GM19467 (cell line): ENCODE data around the gene SOX5.
"Not testable (repeated sequence)": the region's sequence is repeated elsewhere in the genome, so short reads cannot be mapped to it uniquely, and the experiment has no call there.

Source experiments
- ATAC-seq: cut with Tn5 transposase; IDR thresholded peaks from one replicate; pipeline ENCODE4 v1.9.1; 2021; ENCODE audit warnings: mild to moderate bottlenecking, moderate library complexity; ENCODE audit not compliant: unreplicated experiment

The SOX5 gene

GRCh38 chr12:23763724-23764123, 185.7 kb downstream of the SOX5 start:
- no peak for ATAC-seq

GRCh38 chr12:23760495-23760894, 189.0 kb downstream of the SOX5 start:
- ATAC-seq: no peak

GRCh38 chr12:23758608-23759007, 190.9 kb downstream of the SOX5 start:
- ATAC-seq: no peak

DNA sequence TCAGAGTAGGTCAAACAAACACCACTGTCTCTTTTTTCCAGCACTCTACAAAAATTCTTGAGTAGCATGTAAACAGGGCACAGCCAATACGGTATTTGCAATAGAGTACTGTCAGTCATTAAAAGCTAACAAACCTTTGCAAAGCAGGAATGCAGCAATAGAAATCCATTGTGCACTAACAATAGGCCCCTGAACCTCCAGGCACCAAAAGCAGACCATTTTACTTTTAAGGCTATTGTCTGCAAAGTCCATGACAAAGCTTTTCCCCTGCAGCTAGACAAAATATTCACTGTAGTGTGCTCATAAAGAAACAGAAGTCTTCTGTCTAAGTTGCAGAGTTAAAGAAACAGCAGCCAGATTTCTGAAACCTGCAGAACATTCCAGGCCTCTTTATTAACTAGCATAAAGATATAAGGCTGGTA, 191.9 kb downstream of the SOX5 start:
- ATAC-seq: no peak

DNA sequence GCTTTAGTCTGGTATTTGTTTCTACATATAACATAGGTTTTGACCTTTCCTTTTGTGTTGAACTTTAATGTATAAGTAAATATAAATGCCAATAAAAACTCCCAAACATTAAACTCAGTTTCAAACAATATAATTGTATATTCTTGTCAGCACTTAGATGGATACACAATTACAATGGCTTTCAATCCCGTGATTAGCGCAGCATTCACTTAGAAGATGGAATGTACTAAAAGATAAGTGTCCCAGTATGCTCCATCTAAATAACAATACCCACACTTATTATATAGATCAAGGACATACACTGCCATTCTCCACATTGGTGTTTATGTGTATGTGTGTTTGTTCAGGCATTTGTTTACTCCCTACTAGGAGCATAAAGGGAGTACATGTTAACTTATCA, 193.1 kb downstream of the SOX5 start:
- no peak for ATAC-seq

DNA sequence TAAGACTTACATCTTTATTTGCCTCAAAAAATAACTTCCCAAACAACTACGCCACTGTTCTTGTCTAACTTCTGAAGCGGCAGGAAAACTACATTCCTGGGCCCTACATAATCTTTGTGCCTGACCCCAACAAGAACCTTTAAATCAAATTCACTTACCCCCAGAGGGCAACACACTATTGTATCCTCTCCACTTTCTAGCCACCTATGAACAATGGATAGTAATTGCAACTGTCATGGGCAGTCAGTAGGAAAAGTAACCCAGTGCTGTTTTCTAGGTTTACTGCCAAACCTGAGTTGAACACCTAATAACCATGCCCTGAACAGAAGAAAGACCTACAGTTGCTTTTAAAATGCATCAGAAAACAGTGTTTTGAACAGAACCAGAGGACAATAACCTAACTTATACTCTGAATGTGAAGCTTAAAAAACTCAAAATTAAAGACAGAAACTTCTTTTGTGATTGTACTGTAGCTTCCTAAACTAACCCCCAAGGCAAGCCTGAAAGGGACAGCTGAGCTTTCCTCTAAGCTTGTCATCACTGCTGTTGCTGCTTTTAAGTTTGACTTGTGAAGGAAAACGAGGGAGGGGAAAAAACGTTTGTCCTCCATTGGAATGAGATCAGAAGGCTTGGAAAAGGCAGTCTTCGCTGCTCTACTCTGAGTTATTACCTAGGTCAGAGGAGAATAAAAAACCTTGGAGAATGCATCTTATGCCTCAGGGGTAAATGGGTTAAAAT, 195.7 kb downstream of the SOX5 start:
- no peak for ATAC-seq

DNA sequence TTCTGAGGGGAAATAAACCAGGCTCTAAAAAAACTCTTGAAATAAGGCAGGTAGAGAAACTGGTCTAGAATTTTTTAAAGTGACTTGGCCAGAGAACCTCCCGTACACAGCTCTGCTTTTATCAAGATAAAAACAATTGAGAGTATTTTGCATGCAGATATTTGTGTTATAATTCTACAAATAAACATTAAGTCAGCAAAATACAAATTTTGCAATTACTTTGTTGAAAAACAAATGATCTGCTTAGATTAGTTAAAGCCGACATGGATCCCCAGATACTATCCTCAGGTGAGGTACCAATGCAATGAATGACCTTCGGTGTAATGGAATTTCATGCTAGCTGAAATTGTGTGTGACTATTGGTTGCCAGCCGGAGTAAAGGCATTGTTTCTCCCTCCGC, 197.2 kb downstream of the SOX5 start:
- no peak for ATAC-seq

- no peak for ATAC-seq
Observed at GRCh38 chr12:23751641-23752040, 197.8 kb downstream of the SOX5 start.

GRCh38 chr12:23750923-23751322, 198.5 kb downstream of the SOX5 start:
- ATAC-seq: no peak

- no peak for ATAC-seq
Observed at GRCh38 chr12:23744696-23745095, 204.8 kb downstream of the SOX5 start.

DNA sequence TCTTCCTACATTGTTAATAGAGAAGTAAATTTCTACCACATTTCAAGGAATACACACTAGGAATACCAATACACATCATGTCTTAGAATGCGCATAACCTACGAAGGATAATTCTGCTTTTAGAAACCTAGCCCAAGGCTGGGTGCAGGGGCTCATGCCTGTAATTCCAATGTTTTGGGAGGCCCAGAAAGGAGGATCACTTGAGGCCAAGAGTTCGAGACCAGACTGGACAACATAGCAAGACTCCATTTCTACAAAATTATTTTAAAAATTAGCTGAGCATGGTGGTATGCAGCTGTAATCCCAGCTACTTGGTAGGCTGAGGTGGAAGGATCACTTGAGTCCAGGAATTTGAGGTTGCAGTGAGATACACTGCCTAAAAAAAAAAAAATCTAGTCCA, 206.9 kb downstream of the SOX5 start:
- ATAC-seq: no peak

- no peak for ATAC-seq
Observed at GRCh38 chr12:23731493-23731892, 218.0 kb downstream of the SOX5 start.

DNA sequence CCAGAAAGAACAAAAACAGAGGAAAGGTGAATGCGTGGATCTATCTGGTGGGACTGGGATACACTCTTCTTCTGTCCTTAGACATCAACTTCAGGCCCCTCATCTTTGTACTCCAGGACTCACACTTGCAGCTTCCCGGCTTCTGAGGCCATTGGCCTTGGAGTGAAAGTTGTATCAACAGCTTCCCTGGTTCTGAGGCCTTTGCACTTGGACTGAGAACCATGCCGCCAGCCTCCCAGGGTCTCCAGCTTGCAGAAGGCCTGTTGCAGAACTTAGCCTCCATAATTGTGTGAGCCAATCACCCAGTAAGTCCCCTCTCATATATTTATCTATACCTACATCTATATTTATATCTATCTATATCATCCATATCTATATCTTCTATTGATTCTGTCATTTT, 218.4 kb downstream of the SOX5 start:
- ATAC-seq: no peak

DNA sequence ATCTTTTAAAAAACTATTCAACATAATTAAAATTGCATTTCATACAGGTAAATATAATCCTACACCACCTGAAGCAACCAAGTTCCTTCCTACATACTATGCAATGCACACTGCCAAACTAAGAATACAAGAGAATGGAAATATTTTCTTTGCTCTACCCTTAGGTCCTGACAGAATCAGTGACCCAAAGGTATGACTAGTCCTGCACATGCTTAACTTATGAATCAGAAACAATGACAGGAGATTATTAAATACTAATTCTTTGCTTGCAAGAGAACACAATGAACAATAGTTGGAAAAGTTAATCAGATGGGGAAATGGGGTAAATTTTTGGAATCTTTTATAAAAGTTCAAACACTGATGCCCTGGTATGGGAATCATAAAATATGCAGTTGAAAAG, 220.1 kb downstream of the SOX5 start:
- no peak for ATAC-seq

DNA sequence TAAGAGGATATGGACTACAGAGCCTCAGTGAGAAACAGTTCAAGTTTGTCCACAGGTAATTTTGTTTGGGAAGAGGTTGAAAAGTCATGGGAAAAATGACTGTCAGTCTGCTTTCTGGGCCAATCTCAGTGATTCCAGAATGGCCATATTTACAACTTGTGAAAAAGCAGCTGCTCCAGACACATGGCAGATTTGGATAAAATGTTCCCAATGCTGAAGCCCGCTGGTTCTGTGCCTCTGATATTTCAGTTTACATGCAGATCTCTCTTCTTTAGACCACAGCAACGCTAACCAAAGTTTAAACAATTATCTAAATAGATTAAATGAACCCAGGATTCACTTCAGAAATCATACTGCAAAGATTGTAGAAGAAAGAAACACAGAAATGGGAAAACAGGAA, 222.8 kb downstream of the SOX5 start:
- ATAC-seq: no peak

GRCh38 chr12:23722655-23723054, 226.8 kb downstream of the SOX5 start:
- no peak for ATAC-seq

DNA sequence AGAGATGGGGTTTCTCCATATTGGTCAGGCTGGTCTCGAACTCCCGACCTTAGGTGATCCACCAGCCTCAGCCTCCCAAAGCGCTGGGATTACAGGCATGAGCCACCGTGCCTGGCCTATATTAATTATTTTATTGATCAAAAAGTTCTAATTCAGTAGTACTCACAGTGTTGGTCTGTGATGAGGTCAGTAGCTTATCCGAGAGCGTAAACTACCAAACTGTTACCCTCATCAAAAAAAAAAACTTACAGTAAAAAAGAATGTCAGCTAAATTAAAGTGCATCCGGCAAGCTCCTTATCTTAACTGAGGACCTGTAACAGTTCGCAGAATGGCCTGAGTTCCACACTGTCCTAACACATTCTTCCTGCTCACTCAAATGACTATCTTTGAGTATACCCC, 228.2 kb downstream of the SOX5 start:
- ATAC-seq: no peak

DNA sequence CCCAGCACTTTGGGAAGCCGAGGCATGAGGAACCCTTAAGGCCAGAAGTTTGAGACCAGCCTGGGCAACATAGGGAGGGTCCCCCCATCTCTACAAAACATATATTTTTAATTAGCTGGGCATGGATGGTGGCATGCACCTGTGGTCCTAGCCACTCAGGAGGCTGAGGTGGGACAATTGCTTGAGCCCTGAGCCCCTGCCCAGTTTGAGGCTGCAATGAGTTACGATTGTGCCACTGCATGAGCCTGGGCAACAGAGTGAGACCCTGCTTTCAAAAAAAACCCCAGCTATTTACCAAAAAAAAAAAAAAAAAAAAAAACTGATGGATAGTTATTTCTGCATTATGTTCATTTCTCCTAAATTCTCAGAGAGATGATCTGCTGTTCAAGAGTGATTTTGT, 230.0 kb downstream of the SOX5 start:
- no peak for ATAC-seq

GRCh38 chr12:23710361-23710760, 239.1 kb downstream of the SOX5 start:
- not testable (repeated sequence) for ATAC-seq

DNA sequence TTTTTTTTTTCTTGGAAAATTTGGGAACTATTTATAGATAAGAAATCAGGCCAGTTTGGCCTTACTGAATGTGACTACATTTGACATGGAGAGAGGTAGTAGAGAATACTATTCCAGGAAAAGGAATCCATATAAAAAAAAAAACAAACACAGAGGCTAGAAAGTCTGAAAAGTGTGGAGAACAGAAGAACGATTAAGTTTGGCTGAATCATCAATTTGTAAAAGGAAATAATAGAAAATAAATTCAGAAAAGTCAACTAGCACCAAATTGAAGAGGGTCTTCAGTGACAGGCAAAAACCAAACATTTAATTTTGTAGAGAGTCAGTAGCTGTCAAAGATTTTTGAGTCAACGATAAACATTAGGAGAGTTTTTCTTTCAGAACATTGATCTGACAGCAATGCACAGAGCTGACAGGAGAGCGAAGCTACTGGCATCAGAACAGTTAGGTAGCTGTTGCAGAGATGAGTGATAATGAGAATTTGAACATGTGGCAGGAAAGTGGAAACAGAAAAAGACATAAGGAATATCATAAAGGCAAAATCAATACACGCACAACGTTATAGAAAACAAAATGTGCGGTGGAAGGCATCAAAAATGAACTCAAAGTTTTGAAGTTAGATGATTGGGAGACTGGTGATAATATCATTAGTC, 241.2 kb downstream of the SOX5 start:
- no peak for ATAC-seq

DNA sequence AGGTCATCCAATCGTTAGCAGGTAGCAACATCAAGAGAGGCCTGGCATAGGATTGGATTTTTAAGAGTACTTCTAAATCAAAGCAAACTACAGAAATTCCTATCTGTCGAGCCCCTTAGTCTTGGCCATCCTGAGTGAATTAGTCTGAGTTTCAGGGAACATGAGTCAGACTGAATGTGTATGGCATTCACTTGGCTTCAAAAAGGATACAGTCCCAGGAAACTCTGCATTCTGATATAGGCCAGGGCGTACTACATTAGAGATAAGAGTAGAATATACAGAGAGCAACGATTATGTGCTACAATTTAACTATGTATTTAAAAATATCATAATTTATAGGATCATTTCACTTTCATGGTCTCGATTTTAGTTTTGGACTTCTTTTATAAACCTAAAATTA, 242.2 kb downstream of the SOX5 start:
- no peak for ATAC-seq

GRCh38 chr12:23704992-23705943, 244.2 kb downstream of the SOX5 start:
- ATAC-seq: no peak
